GM18519 (cell line): ENCODE data around the gene SLC34A3.
"Not testable (repeated sequence)": the region's sequence is repeated elsewhere in the genome, so short reads cannot be mapped to it uniquely, and the experiment has no call there.

Experiments
- ATAC-seq: cut with Tn5 transposase; IDR thresholded peaks from one replicate; pipeline ENCODE4 v1.9.1; 2021; ENCODE audit warnings: mild to moderate bottlenecking, moderate library complexity; ENCODE audit not compliant: unreplicated experiment, low FRiP score

Gene SLC34A3

GRCh38 chr9:137227853-137228505 lies 2.7 kb upstream of the SLC34A3 start:
- no peak for ATAC-seq

- ATAC-seq: no peak
These were observed 2.2 kb upstream of the SLC34A3 start for GRCh38 chr9:137228506-137228967.

GRCh38 chr9:137228968-137229896 lies 1.5 kb upstream of the SLC34A3 start:
- ATAC-seq: no peak

GRCh38 chr9:137229903-137230704 lies 597 bp upstream of the SLC34A3 start:
- ATAC-seq: no peak

- no peak for ATAC-seq
These were observed 805 bp downstream of the SLC34A3 start for GRCh38 chr9:137231372-137232039.

GRCh38 chr9:137232101-137232500 lies 1.4 kb downstream of the SLC34A3 start:
- ATAC-seq: no peak

- ATAC-seq: no peak
These were observed 1.8 kb downstream of the SLC34A3 start for GRCh38 chr9:137232510-137232909.

GRCh38 chr9:137233143-137233980 lies 2.7 kb downstream of the SLC34A3 start:
- no peak for ATAC-seq

GRCh38 chr9:137234055-137234697 lies 3.5 kb downstream of the SLC34A3 start:
- no peak for ATAC-seq

GRCh38 chr9:137234758-137235423 lies 4.2 kb downstream of the SLC34A3 start:
- no peak for ATAC-seq

- no peak for ATAC-seq
These were observed 4.9 kb downstream of the SLC34A3 start for GRCh38 chr9:137235424-137236237.

GRCh38 chr9:137236238-137236935 lies 5.7 kb downstream of the SLC34A3 start:
- no peak for ATAC-seq

GRCh38 chr9:137236936-137237421 lies 6.3 kb downstream of the SLC34A3 start:
- ATAC-seq: no peak

GRCh38 chr9:137237759-137238726 lies 7.3 kb downstream of the SLC34A3 start:
- no peak for ATAC-seq

- not testable (repeated sequence) for ATAC-seq
These were observed 9.0 kb downstream of the SLC34A3 start for GRCh38 chr9:137239541-137240200.
